ENCODE data around the gene AOX1.

GRCh38 chr2:200649724-200650123, 63.9 kb downstream of the AOX1 start:
- TF ChIP-seq, protein P1, sequence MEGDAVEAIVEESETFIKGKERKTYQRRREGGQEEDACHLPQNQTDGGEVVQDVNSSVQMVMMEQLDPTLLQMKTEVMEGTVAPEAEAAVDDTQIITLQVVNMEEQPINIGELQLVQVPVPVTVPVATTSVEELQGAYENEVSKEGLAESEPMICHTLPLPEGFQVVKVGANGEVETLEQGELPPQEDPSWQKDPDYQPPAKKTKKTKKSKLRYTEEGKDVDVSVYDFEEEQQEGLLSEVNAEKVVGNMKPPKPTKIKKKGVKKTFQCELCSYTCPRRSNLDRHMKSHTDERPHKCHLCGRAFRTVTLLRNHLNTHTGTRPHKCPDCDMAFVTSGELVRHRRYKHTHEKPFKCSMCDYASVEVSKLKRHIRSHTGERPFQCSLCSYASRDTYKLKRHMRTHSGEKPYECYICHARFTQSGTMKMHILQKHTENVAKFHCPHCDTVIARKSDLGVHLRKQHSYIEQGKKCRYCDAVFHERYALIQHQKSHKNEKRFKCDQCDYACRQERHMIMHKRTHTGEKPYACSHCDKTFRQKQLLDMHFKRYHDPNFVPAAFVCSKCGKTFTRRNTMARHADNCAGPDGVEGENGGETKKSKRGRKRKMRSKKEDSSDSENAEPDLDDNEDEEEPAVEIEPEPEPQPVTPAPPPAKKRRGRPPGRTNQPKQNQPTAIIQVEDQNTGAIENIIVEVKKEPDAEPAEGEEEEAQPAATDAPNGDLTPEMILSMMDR (IDR thresholded peaks at IDR 0.05), result no peak
- TF ChIP-seq EZH2 (IDR thresholded peaks at IDR 0.05; ENCODE audit: borderline replicate concordance, insufficient read depth, low read depth, low read length, poor library complexity, severe bottlenecking), result no peak

Data from B cell (primary cell).